ENCODE data around the gene HOXD4.

The HOXD4 gene

GRCh38 chr2:176137252-176137580, 14.1 kb upstream of the HOXD4 start:
- ChIA-PET POLR2A (interaction anchor here (0.9 to 1.6 kb wide), 3 partner anchors 14 to 318 kb away, joined by 3 to 10 read pairs (median 3); partner anchors contain the start of gene HOXD4), CTCF (interaction anchor here (0.6 to 2.7 kb wide), 6 partner anchors 10 to 1011 kb away, joined by 3 to 12 read pairs (median 3); no protein-coding TSS in a partner anchor)
- Histone ChIP-seq H3K4me3 (ENCODE audit: low read depth, low read length) (peak overlapping the region; percentile 72), H3K4me1 (ENCODE audit: control insufficient read depth, insufficient read depth, low read length) (peaks cover 11% of the 10 kb centered on the region), H3K36me3 (ENCODE audit: control insufficient read depth in 2 of 2, insufficient read depth in 1 of 2, low read length in 2 of 2) (no peaks in the 10 kb centered on the region), H3K9me3 (ENCODE audit: control insufficient read depth, insufficient read depth, low read depth, low read length) (no peaks in the 10 kb centered on the region), H3K27ac (ENCODE audit: extremely low read depth, low read depth, low read length) (peak overlapping the region; percentile 98)
- no peak for TF ChIP-seq ZNF404 (tag by site-specific recombination; IDR thresholded peaks at IDR 0.05)
- 0 out of 2 replicates have a peak, but pooled peaks have one; percentile 6 for TF ChIP-seq ZBTB48 (tag by site-specific recombination; IDR thresholded peaks at IDR 0.05)
- TF ChIP-seq GLIS1 (tag by site-specific recombination; IDR thresholded peaks at IDR 0.05): peak; percentile 81
- peak; percentile 98 for TF ChIP-seq SCRT2 (tag by site-specific recombination; IDR thresholded peaks at IDR 0.05)
- TF ChIP-seq SCRT1 (tag by site-specific recombination; IDR thresholded peaks at IDR 0.05; ENCODE audit: borderline replicate concordance): peak; percentile 89
- TF ChIP-seq, protein P1, sequence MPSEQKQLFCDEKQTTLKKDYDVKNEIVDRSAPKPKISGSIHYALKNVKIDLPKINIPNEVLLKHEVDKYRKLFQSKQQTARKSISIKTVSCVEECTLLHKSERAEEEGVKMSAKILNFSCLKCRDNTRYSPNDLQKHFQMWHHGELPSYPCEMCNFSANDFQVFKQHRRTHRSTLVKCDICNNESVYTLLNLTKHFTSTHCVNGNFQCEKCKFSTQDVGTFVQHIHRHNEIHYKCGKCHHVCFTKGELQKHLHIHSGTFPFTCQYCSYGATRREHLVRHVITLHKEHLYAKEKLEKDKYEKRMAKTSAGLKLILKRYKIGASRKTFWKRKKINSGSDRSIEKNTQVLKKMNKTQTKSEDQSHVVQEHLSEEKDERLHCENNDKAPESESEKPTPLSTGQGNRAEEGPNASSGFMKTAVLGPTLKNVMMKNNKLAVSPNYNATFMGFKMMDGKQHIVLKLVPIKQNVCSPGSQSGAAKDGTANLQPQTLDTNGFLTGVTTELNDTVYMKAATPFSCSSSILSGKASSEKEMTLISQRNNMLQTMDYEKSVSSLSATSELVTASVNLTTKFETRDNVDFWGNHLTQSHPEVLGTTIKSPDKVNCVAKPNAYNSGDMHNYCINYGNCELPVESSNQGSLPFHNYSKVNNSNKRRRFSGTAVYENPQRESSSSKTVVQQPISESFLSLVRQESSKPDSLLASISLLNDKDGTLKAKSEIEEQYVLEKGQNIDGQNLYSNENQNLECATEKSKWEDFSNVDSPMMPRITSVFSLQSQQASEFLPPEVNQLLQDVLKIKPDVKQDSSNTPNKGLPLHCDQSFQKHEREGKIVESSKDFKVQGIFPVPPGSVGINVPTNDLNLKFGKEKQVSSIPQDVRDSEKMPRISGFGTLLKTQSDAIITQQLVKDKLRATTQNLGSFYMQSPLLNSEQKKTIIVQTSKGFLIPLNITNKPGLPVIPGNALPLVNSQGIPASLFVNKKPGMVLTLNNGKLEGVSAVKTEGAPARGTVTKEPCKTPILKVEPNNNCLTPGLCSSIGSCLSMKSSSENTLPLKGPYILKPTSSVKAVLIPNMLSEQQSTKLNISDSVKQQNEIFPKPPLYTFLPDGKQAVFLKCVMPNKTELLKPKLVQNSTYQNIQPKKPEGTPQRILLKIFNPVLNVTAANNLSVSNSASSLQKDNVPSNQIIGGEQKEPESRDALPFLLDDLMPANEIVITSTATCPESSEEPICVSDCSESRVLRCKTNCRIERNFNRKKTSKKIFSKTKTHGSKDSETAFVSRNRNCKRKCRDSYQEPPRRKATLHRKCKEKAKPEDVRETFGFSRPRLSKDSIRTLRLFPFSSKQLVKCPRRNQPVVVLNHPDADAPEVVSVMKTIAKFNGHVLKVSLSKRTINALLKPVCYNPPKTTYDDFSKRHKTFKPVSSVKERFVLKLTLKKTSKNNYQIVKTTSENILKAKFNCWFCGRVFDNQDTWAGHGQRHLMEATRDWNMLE (tag by site-specific recombination; conservative IDR thresholded peaks at IDR 0.05; ENCODE audit: low read depth): no peak
- TF ChIP-seq ZNF132 (tag by site-specific recombination; IDR thresholded peaks at IDR 0.05; ENCODE audit: borderline replicate concordance): no peak
- TF ChIP-seq ZNF514 (tag by site-specific recombination; IDR thresholded peaks at IDR 0.05): no peak

GRCh38 chr2:176137906-176138305, 13.4 kb upstream of the HOXD4 start:
- ChIA-PET CTCF (interaction anchor here (0.6 to 7.5 kb wide), 6 partner anchors 10 to 514 kb away, joined by 3 to 104 read pairs (median 8); no protein-coding TSS in a partner anchor), POLR2A (no interaction called here)
- no peaks in the 10 kb centered on the region for H3K9me3 ChIP-seq (ENCODE audit: control insufficient read depth, insufficient read depth, low read depth, low read length)
- no peak overlapping the region for H3K27ac ChIP-seq (ENCODE audit: extremely low read depth, low read depth, low read length)
- no peak overlapping the region for H3K4me3 ChIP-seq (ENCODE audit: low read depth, low read length)
- no peaks in the 10 kb centered on the region for H3K36me3 ChIP-seq (ENCODE audit: control insufficient read depth in 2 of 2, insufficient read depth in 1 of 2, low read length in 2 of 2)
- TF ChIP-seq ZNF629 (tag by site-specific recombination; IDR thresholded peaks at IDR 0.05) (no peak), ZNF19 (tag by site-specific recombination; IDR thresholded peaks at IDR 0.05; ENCODE audit: low read depth) (no peak), ZNF404 (tag by site-specific recombination; IDR thresholded peaks at IDR 0.05) (no peak), OVOL3 (tag by site-specific recombination; IDR thresholded peaks at IDR 0.05) (no peak), ZNF558 (tag by site-specific recombination; IDR thresholded peaks at IDR 0.05) (peak; percentile 45; the same call in 1 of the 2 replicates)
- TF ChIP-seq, protein P2, sequence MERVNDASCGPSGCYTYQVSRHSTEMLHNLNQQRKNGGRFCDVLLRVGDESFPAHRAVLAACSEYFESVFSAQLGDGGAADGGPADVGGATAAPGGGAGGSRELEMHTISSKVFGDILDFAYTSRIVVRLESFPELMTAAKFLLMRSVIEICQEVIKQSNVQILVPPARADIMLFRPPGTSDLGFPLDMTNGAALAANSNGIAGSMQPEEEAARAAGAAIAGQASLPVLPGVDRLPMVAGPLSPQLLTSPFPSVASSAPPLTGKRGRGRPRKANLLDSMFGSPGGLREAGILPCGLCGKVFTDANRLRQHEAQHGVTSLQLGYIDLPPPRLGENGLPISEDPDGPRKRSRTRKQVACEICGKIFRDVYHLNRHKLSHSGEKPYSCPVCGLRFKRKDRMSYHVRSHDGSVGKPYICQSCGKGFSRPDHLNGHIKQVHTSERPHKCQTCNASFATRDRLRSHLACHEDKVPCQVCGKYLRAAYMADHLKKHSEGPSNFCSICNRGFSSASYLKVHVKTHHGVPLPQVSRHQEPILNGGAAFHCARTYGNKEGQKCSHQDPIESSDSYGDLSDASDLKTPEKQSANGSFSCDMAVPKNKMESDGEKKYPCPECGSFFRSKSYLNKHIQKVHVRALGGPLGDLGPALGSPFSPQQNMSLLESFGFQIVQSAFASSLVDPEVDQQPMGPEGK (tag by site-specific recombination; IDR thresholded peaks at IDR 0.05): no peak
- TF ChIP-seq, protein P3, sequence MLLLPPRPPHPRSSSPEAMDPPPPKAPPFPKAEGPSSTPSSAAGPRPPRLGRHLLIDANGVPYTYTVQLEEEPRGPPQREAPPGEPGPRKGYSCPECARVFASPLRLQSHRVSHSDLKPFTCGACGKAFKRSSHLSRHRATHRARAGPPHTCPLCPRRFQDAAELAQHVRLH (tag by site-specific recombination; IDR thresholded peaks at IDR 0.05): no peak
- TF ChIP-seq, protein P4, sequence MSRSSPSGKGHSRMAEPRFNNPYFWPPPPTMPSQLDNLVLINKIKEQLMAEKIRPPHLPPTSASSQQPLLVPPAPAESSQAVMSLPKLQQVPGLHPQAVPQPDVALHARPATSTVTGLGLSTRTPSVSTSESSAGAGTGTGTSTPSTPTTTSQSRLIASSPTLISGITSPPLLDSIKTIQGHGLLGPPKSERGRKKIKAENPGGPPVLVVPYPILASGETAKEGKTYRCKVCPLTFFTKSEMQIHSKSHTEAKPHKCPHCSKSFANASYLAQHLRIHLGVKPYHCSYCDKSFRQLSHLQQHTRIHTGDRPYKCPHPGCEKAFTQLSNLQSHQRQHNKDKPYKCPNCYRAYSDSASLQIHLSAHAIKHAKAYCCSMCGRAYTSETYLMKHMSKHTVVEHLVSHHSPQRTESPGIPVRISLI (tag by site-specific recombination; IDR thresholded peaks at IDR 0.05): no peak
- peaks cover 11% of the 10 kb centered on the region for H3K4me1 ChIP-seq (ENCODE audit: control insufficient read depth, insufficient read depth, low read length)
